22Rv1 (cell line): ENCODE data around the gene HMOX1.

Experiments
- CTCF ChIP-seq: fragments of 450-650 bp; IDR thresholded peaks from 2 replicates; pipeline ENCODE4 v1.5.1; 2017; ENCODE audit warnings: mild to moderate bottlenecking
- ZFX ChIP-seq: fragments of 450-650 bp; IDR thresholded peaks from 2 replicates; pipeline ENCODE4 v1.6.1; 2017; ENCODE audit warnings: antibody characterized with exemption, borderline replicate concordance

GRCh38 chr22:35398591-35398973 is 17.7 kb downstream of the HMOX1 start:
- TF ChIP-seq CTCF = no peak
- no peak for TF ChIP-seq ZFX
